HepG2 (cell line): ENCODE measurements around the gene TCF23. TPM values are rescaled to one million over a fixed set of nuclear protein-coding genes. Genes with fewer than 3 reads are reported as not detected.

Source experiments
- BHLHE40 ChIP-seq: IDR thresholded peaks from 2 replicates; pipeline ENCODE4 v1.6.1; 2011; ENCODE audit warnings: low read length, improper control_type of control experiment
- CENPX ChIP-seq: sonication (generic); formaldehyde crosslinking; IDR thresholded peaks from 2 replicates; pipeline ENCODE4 v1.9.0; 2021; ENCODE audit warnings: mild to moderate bottlenecking, missing genetic modification reagents, moderate library complexity
- DNMT1 ChIP-seq: sonication (generic); formaldehyde crosslinking; IDR thresholded peaks from 2 replicates; pipeline ENCODE4 v1.5.1; 2020; ENCODE audit warnings: mild to moderate bottlenecking, missing genetic modification reagents
- EHMT2 ChIP-seq: fragments of 200-600 bp; sonication (generic); IDR thresholded peaks from 2 replicates; pipeline ENCODE4 v1.7.0; 2017; ENCODE audit warnings: antibody characterized with exemption, low read depth, low read length, borderline replicate concordance
- FOSL1 ChIP-seq: sonication (generic); formaldehyde crosslinking; IDR thresholded peaks from 2 replicates; pipeline ENCODE4 v1.9.0; 2021; ENCODE audit warnings: missing genetic modification reagents, borderline replicate concordance
- FOXJ3 ChIP-seq: sonication (generic); formaldehyde crosslinking; IDR thresholded peaks from 2 replicates; pipeline ENCODE4 v1.4.0; 2020; ENCODE audit warnings: missing genetic modification reagents, mild to moderate bottlenecking, borderline replicate concordance
- JUN ChIP-seq: sonication (generic); formaldehyde crosslinking; IDR thresholded peaks from 2 replicates; pipeline ENCODE4 v1.4.0; 2020; ENCODE audit warnings: mild to moderate bottlenecking, missing genetic modification reagents
- KLF9 ChIP-seq: IDR thresholded peaks from 2 replicates; pipeline ENCODE4 v1.6.1; 2016; ENCODE audit warnings: low read depth
- MIER3 ChIP-seq: IDR thresholded peaks from 2 replicates; pipeline ENCODE4 v1.6.1; 2016; ENCODE audit warnings: missing compliant biosample characterization, borderline replicate concordance
- NFE2L2 ChIP-seq: fragments of 150-350 bp; IDR thresholded peaks from 2 replicates; pipeline ENCODE4 v1.6.1; 2014; ENCODE audit warnings: low read length
- PCBP2 ChIP-seq: fragments of 200-400 bp; formaldehyde crosslinking; optimal IDR thresholded peaks from 2 replicates; pipeline ENCODE3; 2018; ENCODE audit warnings: low read length, low read depth; ENCODE audit not compliant: poor library complexity, severe bottlenecking
- TCF7 ChIP-seq: sonication (generic); IDR thresholded peaks from 2 replicates; pipeline ENCODE4 v1.6.1; 2016; ENCODE audit warnings: antibody characterized with exemption, low read depth
- TEF ChIP-seq: sonication (generic); formaldehyde crosslinking; IDR thresholded peaks from 2 replicates; pipeline ENCODE4 v1.5.0; 2020; ENCODE audit warnings: missing genetic modification reagents
- ZBTB49 ChIP-seq: sonication (generic); formaldehyde crosslinking; IDR thresholded peaks from 2 replicates; pipeline ENCODE4 v1.4.0; 2020; ENCODE audit warnings: missing genetic modification reagents, borderline replicate concordance
- ZFP37 ChIP-seq: sonication (generic); formaldehyde crosslinking; IDR thresholded peaks from 2 replicates; pipeline ENCODE4 v1.4.0; 2020; ENCODE audit warnings: missing genetic modification reagents, borderline replicate concordance
- ZNF235 ChIP-seq: sonication (generic); formaldehyde crosslinking; IDR thresholded peaks from 2 replicates; pipeline ENCODE4 v1.8.1; 2023; ENCODE audit warnings: mild to moderate bottlenecking, missing genetic modification reagents, borderline replicate concordance
- ZNF460 ChIP-seq: sonication (generic); formaldehyde crosslinking; IDR thresholded peaks from 2 replicates; pipeline ENCODE4 v1.5.1; 2020; ENCODE audit warnings: missing genetic modification reagents, mild to moderate bottlenecking, borderline replicate concordance
- ZNF629 ChIP-seq: sonication (generic); formaldehyde crosslinking; conservative IDR thresholded peaks from 2 replicates; pipeline ENCODE4 v1.5.0; 2020; ENCODE audit warnings: missing genetic modification reagents
- polyA plus RNA-seq, 8 experiments: library from polyadenylated mRNA; depleted of rRNA in 3 of 8; stranded (reverse) in 7 of 8; unstranded in 1 of 8; fragments of >200 nt; fragmentation: Illumina TruSeq in 4 of 8; extraction: Trizol in 4 of 8; gene quantifications; 2 replicates each; pipeline versions ENCODE4 v1.2.1 to v1.2.3, GENCODE V29; 2011 to 2016; ENCODE audit warnings: low read depth in 4 of 8, missing spikeins in 1 of 8, mixed read lengths in 1 of 8; ENCODE audit not compliant: insufficient read depth in 1 of 8
- total RNA-seq, 5 experiments: library from RNA; depleted of rRNA; stranded (reverse); fragments of >200 nt; fragmentation: Illumina TruSeq; extraction: Trizol; gene quantifications; 2 replicates each; pipeline ENCODE4 v1.2.3, GENCODE V29; 2016; ENCODE audit warnings: low read depth in 1 of 5
- TF ChIP-seq, protein P1 (sequence below): IDR thresholded peaks from 2 replicates; pipeline ENCODE4 v1.6.1; 2016; ENCODE audit warnings: missing compliant biosample characterization, missing genetic modification reagents, borderline replicate concordance
- TF ChIP-seq, protein P2 (sequence below): sonication (generic); formaldehyde crosslinking; IDR thresholded peaks from 2 replicates; pipeline ENCODE4 v1.4.0; 2020; ENCODE audit warnings: missing genetic modification reagents
- TF ChIP-seq, protein P3 (sequence below): sonication (generic); formaldehyde crosslinking; IDR thresholded peaks from 2 replicates; pipeline ENCODE4 v1.9.0; 2021; ENCODE audit warnings: missing genetic modification reagents, mild to moderate bottlenecking, borderline replicate concordance
- TF ChIP-seq, protein P4 (sequence below): sonication (generic); formaldehyde crosslinking; IDR thresholded peaks from 2 replicates; pipeline ENCODE4 v1.4.0; 2020; ENCODE audit warnings: low read depth, mild to moderate bottlenecking, missing genetic modification reagents

Gene TCF23
- total and polyA plus RNA-seq, 2 of the 13 experiments (the other 11 are each of a cell fraction or from before 2014, with no cell fraction given) = 0.02 to 1.4 TPM

DNA sequence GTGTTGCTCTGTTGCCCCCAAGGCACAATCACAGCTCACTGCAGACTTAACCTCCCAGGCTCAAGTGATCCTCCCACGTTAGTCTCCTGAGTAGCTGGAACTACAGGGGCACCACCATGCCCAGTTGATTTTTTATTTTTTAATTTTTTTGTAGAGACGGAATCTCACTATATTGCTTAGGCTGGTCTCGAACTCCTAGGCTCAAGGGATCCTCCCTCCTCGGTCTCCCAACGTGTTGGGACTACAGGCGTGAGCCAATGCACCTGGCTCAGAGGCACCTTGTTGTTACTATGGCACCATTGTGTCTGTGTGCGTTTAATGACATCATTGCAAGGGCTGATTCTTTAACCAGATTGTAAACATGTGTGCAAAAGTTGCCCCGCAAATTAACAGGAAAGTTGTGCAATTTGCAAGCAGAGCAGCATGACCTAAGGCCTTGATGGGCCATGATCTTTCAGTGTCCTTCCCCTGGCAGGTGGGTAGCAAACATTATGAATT is 22.6 kb downstream of the TCF23 start (continued):
- TF ChIP-seq, protein P1, sequence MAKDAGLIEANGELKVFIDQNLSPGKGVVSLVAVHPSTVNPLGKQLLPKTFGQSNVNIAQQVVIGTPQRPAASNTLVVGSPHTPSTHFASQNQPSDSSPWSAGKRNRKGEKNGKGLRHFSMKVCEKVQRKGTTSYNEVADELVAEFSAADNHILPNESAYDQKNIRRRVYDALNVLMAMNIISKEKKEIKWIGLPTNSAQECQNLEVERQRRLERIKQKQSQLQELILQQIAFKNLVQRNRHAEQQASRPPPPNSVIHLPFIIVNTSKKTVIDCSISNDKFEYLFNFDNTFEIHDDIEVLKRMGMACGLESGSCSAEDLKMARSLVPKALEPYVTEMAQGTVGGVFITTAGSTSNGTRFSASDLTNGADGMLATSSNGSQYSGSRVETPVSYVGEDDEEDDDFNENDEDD = peak; percentile 56; the same call in 1 of the 2 replicates
- TF ChIP-seq MIER3 (CRISPR knock-in tag) (peak; percentile 99; the same call in 1 of the 2 replicates), ZNF629 (CRISPR knock-in tag) (peak; percentile 35; the same call in 1 of the 2 replicates), FOSL1 (CRISPR knock-in tag) (no peak), BHLHE40 (0 out of 2 replicates have a peak, but pooled peaks have one; percentile 34), JUN (CRISPR knock-in tag) (peak; percentile 98), DNMT1 (CRISPR knock-in tag) (no peak), ZNF460 (peak; percentile 60; the same call in 1 of the 2 replicates), ZFP37 (CRISPR knock-in tag) (peak; percentile 93; the same call in 1 of the 2 replicates), EHMT2 (peak; percentile 62; the same call in 1 of the 2 replicates), KLF9 (CRISPR knock-in tag) (peak; percentile 57; the same call in 1 of the 2 replicates), TCF7 (peak; percentile 89), TEF (CRISPR knock-in tag) (0 out of 2 replicates have a peak, but pooled peaks have one; percentile 46), ZNF235 (no peak), NFE2L2 (no peak), ZBTB49 (0 out of 2 replicates have a peak, but pooled peaks have one; percentile 78), FOXJ3 (peak; percentile 95), CENPX (CRISPR knock-in tag) (no peak), PCBP2 (no peak)
- TF ChIP-seq, protein P2, sequence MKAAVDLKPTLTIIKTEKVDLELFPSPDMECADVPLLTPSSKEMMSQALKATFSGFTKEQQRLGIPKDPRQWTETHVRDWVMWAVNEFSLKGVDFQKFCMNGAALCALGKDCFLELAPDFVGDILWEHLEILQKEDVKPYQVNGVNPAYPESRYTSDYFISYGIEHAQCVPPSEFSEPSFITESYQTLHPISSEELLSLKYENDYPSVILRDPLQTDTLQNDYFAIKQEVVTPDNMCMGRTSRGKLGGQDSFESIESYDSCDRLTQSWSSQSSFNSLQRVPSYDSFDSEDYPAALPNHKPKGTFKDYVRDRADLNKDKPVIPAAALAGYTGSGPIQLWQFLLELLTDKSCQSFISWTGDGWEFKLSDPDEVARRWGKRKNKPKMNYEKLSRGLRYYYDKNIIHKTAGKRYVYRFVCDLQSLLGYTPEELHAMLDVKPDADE (CRISPR knock-in tag) = no peak
- TF ChIP-seq, protein P3, sequence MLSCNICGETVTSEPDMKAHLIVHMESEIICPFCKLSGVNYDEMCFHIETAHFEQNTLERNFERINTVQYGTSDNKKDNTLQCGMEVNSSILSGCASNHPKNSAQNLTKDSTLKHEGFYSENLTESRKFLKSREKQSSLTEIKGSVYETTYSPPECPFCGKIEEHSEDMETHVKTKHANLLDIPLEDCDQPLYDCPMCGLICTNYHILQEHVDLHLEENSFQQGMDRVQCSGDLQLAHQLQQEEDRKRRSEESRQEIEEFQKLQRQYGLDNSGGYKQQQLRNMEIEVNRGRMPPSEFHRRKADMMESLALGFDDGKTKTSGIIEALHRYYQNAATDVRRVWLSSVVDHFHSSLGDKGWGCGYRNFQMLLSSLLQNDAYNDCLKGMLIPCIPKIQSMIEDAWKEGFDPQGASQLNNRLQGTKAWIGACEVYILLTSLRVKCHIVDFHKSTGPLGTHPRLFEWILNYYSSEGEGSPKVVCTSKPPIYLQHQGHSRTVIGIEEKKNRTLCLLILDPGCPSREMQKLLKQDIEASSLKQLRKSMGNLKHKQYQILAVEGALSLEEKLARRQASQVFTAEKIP = no peak
- TF ChIP-seq, protein P4, sequence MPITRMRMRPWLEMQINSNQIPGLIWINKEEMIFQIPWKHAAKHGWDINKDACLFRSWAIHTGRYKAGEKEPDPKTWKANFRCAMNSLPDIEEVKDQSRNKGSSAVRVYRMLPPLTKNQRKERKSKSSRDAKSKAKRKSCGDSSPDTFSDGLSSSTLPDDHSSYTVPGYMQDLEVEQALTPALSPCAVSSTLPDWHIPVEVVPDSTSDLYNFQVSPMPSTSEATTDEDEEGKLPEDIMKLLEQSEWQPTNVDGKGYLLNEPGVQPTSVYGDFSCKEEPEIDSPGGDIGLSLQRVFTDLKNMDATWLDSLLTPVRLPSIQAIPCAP (CRISPR knock-in tag) = no peak
